Tibial nerve (tissue), 4 donors: ENCODE measurements around the gene CTNNA3. TPM values are rescaled to one million over a fixed set of nuclear protein-coding genes. Genes with fewer than 3 reads are reported as not detected.

Experiments
- DNase-seq, 2 donors: peaks; one replicate each; pipeline ENCODE4 v3.0.0-alpha.2; 2019; ENCODE audit warnings: low spot score in 2 of 2
- H3K27ac ChIP-seq, 4 donors: fragments of 200-600 bp; sonication (generic) in 3 of 4; one replicate each; pipeline ENCODE4 v1.5.1; 2017 to 2019; ENCODE audit warnings: mild to moderate bottlenecking in 1 of 4
- H3K27me3 ChIP-seq, 2 donors: fragments of 200-600 bp; sonication (generic) in 1 of 2; one replicate each; pipeline versions ENCODE4 v1.5.1 to v1.6.0; 2017 to 2019
- H3K36me3 ChIP-seq, 3 donors: fragments of 200-600 bp; sonication (generic); one replicate each; pipeline ENCODE4 v1.5.1; 2018 to 2019
- H3K4me1 ChIP-seq, 4 donors: fragments of 200-600 bp; sonication (generic) in 3 of 4; one replicate each; pipeline ENCODE4 v1.5.1; 2017 to 2019
- H3K4me3 ChIP-seq, 4 donors: fragments of 200-600 bp; sonication (generic) in 3 of 4; one replicate each; pipeline ENCODE4 v1.5.1; 2017 to 2019; ENCODE audit warnings: mild to moderate bottlenecking in 1 of 4, moderate library complexity in 1 of 4
- H3K9me3 ChIP-seq, 4 donors: fragments of 200-600 bp; sonication (generic) in 3 of 4; one replicate each; pipeline ENCODE4 v1.5.1; 2017 to 2019
- EP300 ChIP-seq, 2 donors: sonication (generic); formaldehyde crosslinking; IDR thresholded peaks; one replicate each; pipeline ENCODE4 v1.6.1; 2017; ENCODE audit warnings: antibody characterized with exemption in 2 of 2, mild to moderate bottlenecking in 1 of 2
- POLR2A ChIP-seq, 2 donors: fragments of 450-650 bp; IDR thresholded peaks; one replicate each; pipeline ENCODE4 v1.6.1; 2017; ENCODE audit warnings: antibody characterized with exemption in 2 of 2, mild to moderate bottlenecking in 2 of 2, moderate library complexity in 2 of 2
- WGBS, 2 donors: methylation state at CpG; one replicate each; pipeline ENCODE4 v1.1.5; 2018; 5-methylcytosine and 5-hydroxymethylcytosine counted together
- total RNA-seq, 4 donors: library from RNA; depleted of rRNA; stranded (reverse); fragments of >200 nt; gene quantifications; one replicate each; pipeline ENCODE4 v1.1.0, GENCODE V29; 2016
- TF ChIP-seq, protein P1 (sequence below), 5 experiments: fragments of 200-600 bp in 3 of 5; fragments of 450-650 bp in 2 of 5; sonication (generic) in 3 of 5; IDR thresholded peaks; one replicate each; pipeline ENCODE4 v1.5.1; 2016 to 2019; ENCODE audit warnings: antibody characterized with exemption in 5 of 5, mild to moderate bottlenecking in 3 of 5, moderate library complexity in 2 of 5

The CTNNA3 gene
- total RNA-seq, 4 donors from 2014 or later, result 15.9 to 36.1 (median 23.1) TPM

DNA sequence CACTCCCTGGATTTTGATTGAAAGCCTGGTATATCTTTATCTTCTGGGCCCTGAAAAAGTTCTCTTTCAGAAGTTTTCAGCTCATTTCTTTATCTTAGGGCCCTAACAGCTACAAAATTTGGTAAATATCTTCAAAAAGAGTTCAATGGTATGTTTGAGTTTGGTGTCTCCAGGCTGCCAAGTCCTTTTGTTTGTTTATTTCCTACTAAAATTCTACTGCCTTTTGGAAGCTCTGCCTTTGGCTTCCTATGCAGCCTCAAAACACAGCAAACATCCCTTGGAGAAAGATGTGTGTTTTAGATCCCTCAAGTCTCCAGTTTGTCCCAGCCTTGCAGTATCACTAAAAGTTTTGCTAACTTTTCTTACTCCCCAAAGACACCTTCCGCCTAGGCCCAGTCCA lies 623.3 kb downstream of the CTNNA3 start:
- H3K27ac ChIP-seq, result no peak overlapping the region
- H3K4me3 ChIP-seq, result no peak overlapping the region
- no peaks in the 10 kb centered on the region for H3K36me3 ChIP-seq
- no peak for DNase-seq
- TF ChIP-seq, protein P1, sequence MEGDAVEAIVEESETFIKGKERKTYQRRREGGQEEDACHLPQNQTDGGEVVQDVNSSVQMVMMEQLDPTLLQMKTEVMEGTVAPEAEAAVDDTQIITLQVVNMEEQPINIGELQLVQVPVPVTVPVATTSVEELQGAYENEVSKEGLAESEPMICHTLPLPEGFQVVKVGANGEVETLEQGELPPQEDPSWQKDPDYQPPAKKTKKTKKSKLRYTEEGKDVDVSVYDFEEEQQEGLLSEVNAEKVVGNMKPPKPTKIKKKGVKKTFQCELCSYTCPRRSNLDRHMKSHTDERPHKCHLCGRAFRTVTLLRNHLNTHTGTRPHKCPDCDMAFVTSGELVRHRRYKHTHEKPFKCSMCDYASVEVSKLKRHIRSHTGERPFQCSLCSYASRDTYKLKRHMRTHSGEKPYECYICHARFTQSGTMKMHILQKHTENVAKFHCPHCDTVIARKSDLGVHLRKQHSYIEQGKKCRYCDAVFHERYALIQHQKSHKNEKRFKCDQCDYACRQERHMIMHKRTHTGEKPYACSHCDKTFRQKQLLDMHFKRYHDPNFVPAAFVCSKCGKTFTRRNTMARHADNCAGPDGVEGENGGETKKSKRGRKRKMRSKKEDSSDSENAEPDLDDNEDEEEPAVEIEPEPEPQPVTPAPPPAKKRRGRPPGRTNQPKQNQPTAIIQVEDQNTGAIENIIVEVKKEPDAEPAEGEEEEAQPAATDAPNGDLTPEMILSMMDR (IDR thresholded peaks at IDR 0.05), result no peak
- TF ChIP-seq EP300 (IDR thresholded peaks at IDR 0.05), result no peak
- no peak for TF ChIP-seq POLR2A (IDR thresholded peaks at IDR 0.05)
- H3K9me3 ChIP-seq, result no peaks in the 10 kb centered on the region
- H3K4me1 ChIP-seq, result peaks cover 0 to 7% (median 0%) of the 10 kb centered on the region in 4 donors
- H3K27me3 ChIP-seq, result no peaks in the 10 kb centered on the region
- WGBS, 2 donors, result 76 to 81% methylated on average over 1 of the region's 1 CpG

DNA sequence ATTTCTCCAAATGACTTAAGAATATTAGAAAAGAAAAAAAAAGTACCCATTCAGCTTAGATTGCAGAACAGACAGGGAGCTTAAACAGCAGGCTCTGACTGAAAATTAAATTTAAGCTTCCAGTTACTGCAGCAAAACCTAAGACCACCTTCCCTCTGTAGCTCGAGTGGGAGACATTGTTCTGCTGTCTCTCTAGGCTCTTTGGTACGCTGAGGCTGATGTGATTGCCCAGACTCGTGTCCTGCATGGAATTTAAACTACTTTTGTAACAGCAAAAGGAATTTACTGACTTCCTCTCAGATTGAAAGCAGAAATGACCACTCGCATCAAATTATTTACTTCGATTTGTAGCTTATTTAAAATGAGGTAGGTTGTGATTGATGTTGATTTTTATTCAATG lies 645.6 kb downstream of the CTNNA3 start:
- no peak overlapping the region for H3K4me3 ChIP-seq
- WGBS, 2 donors, result 38 to 41% methylated on average over 5 of the region's 5 CpGs
- no peaks in the 10 kb centered on the region for H3K9me3 ChIP-seq
- H3K27me3 ChIP-seq, result no peaks in the 10 kb centered on the region
- H3K27ac ChIP-seq, result no peak overlapping the region
- TF ChIP-seq POLR2A (IDR thresholded peaks at IDR 0.05) (no peak), EP300 (IDR thresholded peaks at IDR 0.05) (no peak)
- TF ChIP-seq, protein P1 (IDR thresholded peaks at IDR 0.05), result no peak
- H3K4me1 ChIP-seq, result no peaks in the 10 kb centered on the region
- no peaks in the 10 kb centered on the region for H3K36me3 ChIP-seq
- no peak for DNase-seq

DNA sequence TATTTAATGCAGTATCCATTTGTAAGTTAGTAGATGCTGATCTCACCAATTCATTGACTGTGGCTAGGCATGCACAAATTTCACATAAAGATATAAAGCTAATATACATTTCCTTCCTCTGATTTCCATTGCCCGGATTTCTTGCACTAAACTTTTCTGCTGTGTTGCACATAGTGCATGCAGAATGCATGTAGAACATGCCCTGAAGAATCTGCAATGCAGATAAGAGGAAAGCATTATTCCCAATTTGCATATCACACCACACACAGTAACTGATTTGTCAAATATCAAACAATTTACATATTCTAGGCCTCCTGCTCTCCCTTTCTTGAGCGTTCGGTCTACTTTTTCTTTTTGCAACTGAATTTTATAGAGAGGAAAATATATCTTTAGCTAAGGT lies 646.0 kb downstream of the CTNNA3 start:
- Histone ChIP-seq H3K4me3 (no peak overlapping the region), H3K27me3 (no peaks in the 10 kb centered on the region), H3K9me3 (no peaks in the 10 kb centered on the region), H3K36me3 (no peaks in the 10 kb centered on the region), H3K4me1 (no peaks in the 10 kb centered on the region), H3K27ac (no peak overlapping the region)
- TF ChIP-seq POLR2A (IDR thresholded peaks at IDR 0.05) (no peak), EP300 (IDR thresholded peaks at IDR 0.05) (no peak)
- TF ChIP-seq, protein P1 (IDR thresholded peaks at IDR 0.05), result no peak
- 70 to 76% methylated on average over 3 of the region's 3 CpGs for WGBS, 2 donors
- DNase-seq, result no peak

DNA sequence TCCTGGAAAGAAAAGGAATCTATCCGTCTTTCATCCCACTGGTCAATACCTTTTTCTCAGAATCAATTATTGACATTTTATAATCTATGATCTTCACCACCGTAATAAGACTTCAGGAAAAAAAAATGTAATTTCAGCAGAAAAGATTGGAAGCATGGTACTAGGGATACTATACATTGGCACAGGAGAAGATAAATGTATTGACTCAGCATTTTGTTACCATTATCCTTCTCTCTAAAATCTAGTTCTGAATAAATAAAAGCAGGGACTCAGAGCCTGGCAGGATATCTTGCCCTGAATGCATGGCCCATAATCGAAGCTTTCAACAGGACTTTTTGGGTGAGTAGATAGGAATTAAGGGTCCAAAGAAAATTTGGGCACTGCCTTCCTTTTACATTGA lies 649.5 kb downstream of the CTNNA3 start:
- Histone ChIP-seq H3K27me3 (no peaks in the 10 kb centered on the region), H3K9me3 (no peaks in the 10 kb centered on the region), H3K4me1 (no peaks in the 10 kb centered on the region), H3K36me3 (no peaks in the 10 kb centered on the region), H3K27ac (no peak overlapping the region), H3K4me3 (no peak overlapping the region)
- TF ChIP-seq POLR2A (IDR thresholded peaks at IDR 0.05) (no peak), EP300 (IDR thresholded peaks at IDR 0.05) (no peak)
- TF ChIP-seq, protein P1 (IDR thresholded peaks at IDR 0.05), result no peak
- DNase-seq, result no peak
- WGBS, 2 donors, result 87 to 93% methylated on average over 3 of the region's 3 CpGs

DNA sequence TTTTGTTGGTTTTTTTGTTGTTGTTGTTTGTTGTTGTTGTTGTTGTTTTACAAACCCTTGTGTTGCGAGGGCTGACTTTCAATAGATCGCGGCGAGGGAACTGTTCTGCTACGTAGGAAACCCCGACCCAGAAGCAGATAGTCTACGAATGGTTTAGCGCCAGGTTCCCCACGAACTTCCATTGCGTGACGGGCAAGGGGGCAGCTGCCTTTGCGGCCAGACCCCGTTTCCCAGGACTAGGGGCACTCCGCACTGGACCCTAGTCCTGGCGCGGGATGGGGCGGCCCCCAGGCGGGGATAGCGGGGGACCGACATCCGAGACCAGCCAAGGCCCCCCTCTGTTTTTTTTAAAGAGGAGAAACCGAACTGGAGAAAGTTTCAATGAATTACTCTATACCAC lies 650.6 kb downstream of the CTNNA3 start:
- Histone ChIP-seq H3K4me1 (no peaks in the 10 kb centered on the region), H3K4me3 (no peak overlapping the region), H3K36me3 (no peaks in the 10 kb centered on the region), H3K9me3 (no peaks in the 10 kb centered on the region), H3K27ac (no peak overlapping the region), H3K27me3 (no peaks in the 10 kb centered on the region)
- TF ChIP-seq EP300 (IDR thresholded peaks at IDR 0.05) (no peak), POLR2A (IDR thresholded peaks at IDR 0.05) (no peak)
- TF ChIP-seq, protein P1 (IDR thresholded peaks at IDR 0.05), result no peak
- no peak for DNase-seq
- 95 to 98% methylated on average over 22 of the region's 22 CpGs for WGBS, 2 donors
